T-helper 1 cell treated with Interleukin-12 subunit alpha and Interleukin-12 subunit beta and Interleukin-4 antibody, amounts not matched to agents 30 μg/mL and 1 μg/mL, for 36 hours (primary cell): ENCODE measurements around the gene PHKA1.
"Not testable (repeated sequence)": the region's sequence is repeated elsewhere in the genome, so short reads cannot be mapped to it uniquely, and the experiment has no call there.

Experiments used
- H3K27ac Mint-ChIP-seq: one replicate; pipeline ENCODE4 v1.8.0; 2021; ENCODE audit warnings: mild to moderate bottlenecking, mixed read lengths
- H3K27me3 Mint-ChIP-seq: one replicate; pipeline ENCODE4 v1.8.0; 2021; ENCODE audit warnings: low read depth, mixed read lengths
- H3K36me3 Mint-ChIP-seq: one replicate; pipeline ENCODE4 v1.8.0; 2021; ENCODE audit warnings: low read depth, mixed read lengths
- H3K4me1 Mint-ChIP-seq: one replicate; pipeline ENCODE4 v1.8.0; 2021; ENCODE audit warnings: low read depth, mixed read lengths
- H3K4me3 Mint-ChIP-seq: one replicate; pipeline ENCODE4 v1.8.0; 2021; ENCODE audit warnings: mild to moderate bottlenecking, moderate library complexity, mixed read lengths
- H3K9me3 Mint-ChIP-seq: one replicate; pipeline ENCODE4 v1.8.0; 2021; ENCODE audit warnings: mixed read lengths

Gene PHKA1

GRCh38 chrX:72693477-72693876 lies 20.6 kb downstream of the PHKA1 start:
- Mint-ChIP-seq H3K4me3 (no peak overlapping the region), H3K4me1 (no peaks in the 10 kb centered on the region), H3K36me3 (no peaks in the 10 kb centered on the region), H3K27me3 (no peaks in the 10 kb centered on the region), H3K9me3 (no peaks in the 10 kb centered on the region), H3K27ac (no peak overlapping the region)

GRCh38 chrX:72687396-72687795 lies 26.7 kb downstream of the PHKA1 start:
- H3K27ac Mint-ChIP-seq, result no peak overlapping the region
- H3K36me3 Mint-ChIP-seq, result peaks cover 1% of the 10 kb centered on the region
- H3K9me3 Mint-ChIP-seq, result no peaks in the 10 kb centered on the region
- no peaks in the 10 kb centered on the region for H3K27me3 Mint-ChIP-seq
- no peak overlapping the region for H3K4me3 Mint-ChIP-seq
- peaks cover 4% of the 10 kb centered on the region for H3K4me1 Mint-ChIP-seq

GRCh38 chrX:72685810-72686456 lies 28.2 kb downstream of the PHKA1 start:
- H3K9me3 Mint-ChIP-seq, result no peaks in the 10 kb centered on the region
- H3K4me3 Mint-ChIP-seq, result no peak overlapping the region
- H3K4me1 Mint-ChIP-seq, result peaks cover 4% of the 10 kb centered on the region
- no peaks in the 10 kb centered on the region for H3K27me3 Mint-ChIP-seq
- no peak overlapping the region for H3K27ac Mint-ChIP-seq
- peaks cover 1% of the 10 kb centered on the region for H3K36me3 Mint-ChIP-seq

DNA sequence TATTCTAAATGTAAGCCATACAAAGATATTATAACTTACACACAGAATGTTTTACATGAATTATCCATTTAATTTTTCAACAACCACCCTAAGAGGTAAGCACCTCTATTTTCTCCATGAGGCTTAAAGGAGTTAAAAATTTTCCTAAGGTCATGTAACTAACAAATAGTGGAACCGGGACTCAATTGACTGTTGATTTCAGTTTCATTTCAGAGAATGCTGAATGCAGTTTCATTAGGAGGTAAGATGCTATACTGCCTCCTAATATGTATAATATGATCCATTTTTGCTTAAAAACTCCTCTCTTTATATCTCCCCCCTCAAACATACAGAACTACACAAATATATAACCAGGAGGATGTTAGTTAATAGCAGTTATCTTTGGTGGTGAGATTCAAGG lies 29.1 kb downstream of the PHKA1 start:
- no peaks in the 10 kb centered on the region for H3K27me3 Mint-ChIP-seq
- H3K4me3 Mint-ChIP-seq, result no peak overlapping the region
- H3K4me1 Mint-ChIP-seq, result peaks cover 4% of the 10 kb centered on the region
- H3K36me3 Mint-ChIP-seq, result peaks cover 1% of the 10 kb centered on the region
- H3K27ac Mint-ChIP-seq, result no peak overlapping the region
- no peaks in the 10 kb centered on the region for H3K9me3 Mint-ChIP-seq

- Mint-ChIP-seq H3K4me1 (peaks cover 4% of the 10 kb centered on the region), H3K27ac (no peak overlapping the region), H3K36me3 (peaks cover 3% of the 10 kb centered on the region), H3K27me3 (no peaks in the 10 kb centered on the region), H3K4me3 (no peak overlapping the region), H3K9me3 (peaks cover 5% of the 10 kb centered on the region)
Measured at GRCh38 chrX:72683631-72684030, 30.5 kb downstream of the PHKA1 start.

- no peaks in the 10 kb centered on the region for H3K4me1 Mint-ChIP-seq
Measured at GRCh38 chrX:72676465-72676864, 37.6 kb downstream of the PHKA1 start.

DNA sequence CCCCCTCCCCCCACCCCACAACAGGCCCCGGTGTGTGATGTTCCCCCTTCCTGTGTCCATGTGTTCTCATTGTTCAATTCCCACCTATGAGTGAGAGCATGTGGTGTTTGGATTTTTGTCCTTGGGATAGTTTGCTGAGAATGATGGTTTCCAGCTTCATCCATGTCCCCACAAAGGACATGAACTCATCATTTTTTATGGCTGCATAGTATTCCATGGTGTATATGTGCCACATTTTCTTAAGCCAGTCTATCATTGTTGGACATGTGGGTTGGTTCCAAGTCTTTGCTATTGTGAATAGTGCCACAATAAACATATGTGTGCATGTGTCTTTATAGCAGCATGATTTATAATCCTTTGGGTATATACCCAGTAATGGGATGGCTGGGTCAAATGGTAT lies 40.2 kb downstream of the PHKA1 start:
- not testable (repeated sequence) for H3K36me3 Mint-ChIP-seq, H3K9me3 Mint-ChIP-seq, H3K27me3 Mint-ChIP-seq

More at GRCh38 chrX:72676465-72676864, 37.6 kb downstream of the PHKA1 start:
- H3K27me3 Mint-ChIP-seq, result no peaks in the 10 kb centered on the region
- peaks cover 5% of the 10 kb centered on the region for H3K9me3 Mint-ChIP-seq
- no peak overlapping the region for H3K4me3 Mint-ChIP-seq
- no peak overlapping the region for H3K27ac Mint-ChIP-seq
- H3K36me3 Mint-ChIP-seq, result peaks cover 4% of the 10 kb centered on the region

DNA sequence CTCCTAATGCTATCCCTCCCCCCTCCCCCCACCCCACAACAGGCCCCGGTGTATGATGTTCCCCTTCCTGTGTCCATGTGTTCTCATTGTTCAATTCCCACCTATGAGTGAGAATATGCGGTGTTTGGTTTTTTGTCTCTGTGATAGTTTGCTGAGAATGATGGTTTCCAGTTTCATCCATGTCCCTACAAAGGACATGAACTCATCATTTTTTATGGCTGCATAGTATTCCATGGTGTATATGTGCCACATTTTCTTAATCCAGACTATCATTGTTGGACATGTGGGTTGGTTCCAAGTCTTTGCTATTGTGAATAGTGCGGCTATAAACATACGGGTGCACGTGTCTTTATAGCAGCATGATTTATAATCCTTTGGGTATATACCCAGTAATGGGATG lies 44.6 kb downstream of the PHKA1 start:
- H3K36me3 Mint-ChIP-seq, H3K27ac Mint-ChIP-seq, H3K9me3 Mint-ChIP-seq, H3K4me3 Mint-ChIP-seq, H3K27me3 Mint-ChIP-seq, H3K4me1 Mint-ChIP-seq: not testable (repeated sequence)

More for the DNA sequence above, 40.2 kb downstream of the PHKA1 start:
- H3K4me1 Mint-ChIP-seq, H3K27ac Mint-ChIP-seq, H3K4me3 Mint-ChIP-seq: not testable (repeated sequence)

DNA sequence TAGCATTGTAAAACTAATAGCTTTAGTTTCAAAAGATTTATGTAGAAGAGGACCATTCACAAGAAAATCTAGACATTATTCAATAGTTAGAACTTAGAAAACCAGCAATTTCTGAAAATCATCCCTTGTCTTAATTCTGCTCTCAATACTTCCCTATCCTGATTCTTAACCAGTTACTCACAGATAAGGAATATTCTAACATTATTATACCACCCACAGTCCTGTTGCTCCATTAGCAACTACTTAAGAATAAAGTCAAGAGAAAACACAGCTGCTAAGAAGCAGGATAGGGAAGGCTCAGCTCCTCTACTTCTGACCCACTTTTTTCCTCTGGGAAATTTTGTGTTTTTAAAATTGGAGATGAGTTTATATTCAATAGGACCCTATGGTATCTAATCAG lies 47.7 kb downstream of the PHKA1 start:
- Mint-ChIP-seq H3K4me3 (no peak overlapping the region), H3K27ac (no peak overlapping the region), H3K9me3 (peaks cover 6% of the 10 kb centered on the region), H3K27me3 (no peaks in the 10 kb centered on the region), H3K36me3 (no peaks in the 10 kb centered on the region), H3K4me1 (peaks cover 11% of the 10 kb centered on the region)

GRCh38 chrX:72663737-72664136 lies 50.4 kb downstream of the PHKA1 start:
- Mint-ChIP-seq H3K4me1 (peaks cover 11% of the 10 kb centered on the region), H3K27ac (peak overlapping the region; percentile 57), H3K36me3 (no peaks in the 10 kb centered on the region), H3K9me3 (peaks cover 6% of the 10 kb centered on the region), H3K4me3 (peak overlapping the region; percentile 56), H3K27me3 (no peaks in the 10 kb centered on the region)

- no peaks in the 10 kb centered on the region for H3K36me3 Mint-ChIP-seq
- no peak overlapping the region for H3K4me3 Mint-ChIP-seq
- H3K4me1 Mint-ChIP-seq, result peaks cover 11% of the 10 kb centered on the region
- H3K27ac Mint-ChIP-seq, result no peak overlapping the region
- H3K27me3 Mint-ChIP-seq, result no peaks in the 10 kb centered on the region
- H3K9me3 Mint-ChIP-seq, result peaks cover 6% of the 10 kb centered on the region
Measured at GRCh38 chrX:72662020-72662747, 51.9 kb downstream of the PHKA1 start.

DNA sequence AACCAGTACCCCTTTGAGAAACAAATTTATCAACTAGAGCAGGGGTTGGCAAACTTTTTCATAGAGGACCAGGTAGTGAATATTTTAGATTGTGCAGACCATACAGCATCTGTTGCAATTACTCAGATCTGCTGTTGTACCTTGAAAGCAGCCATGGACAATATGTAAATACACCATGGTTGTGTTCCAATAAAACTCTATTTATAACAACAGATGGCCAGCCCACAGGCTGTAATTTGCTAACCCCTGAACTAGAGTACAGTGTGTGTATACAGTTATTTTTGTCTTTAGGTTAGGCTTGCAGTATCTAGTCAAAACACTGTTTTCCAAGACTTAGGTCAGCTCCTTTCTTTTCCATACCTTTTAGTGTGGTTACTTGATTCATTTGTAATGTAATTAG lies 54.4 kb downstream of the PHKA1 start:
- no peaks in the 10 kb centered on the region for H3K36me3 Mint-ChIP-seq
- H3K4me1 Mint-ChIP-seq, result peaks cover 9% of the 10 kb centered on the region
- no peak overlapping the region for H3K4me3 Mint-ChIP-seq
- no peak overlapping the region for H3K27ac Mint-ChIP-seq
- no peaks in the 10 kb centered on the region for H3K27me3 Mint-ChIP-seq
- H3K9me3 Mint-ChIP-seq, result peaks cover 6% of the 10 kb centered on the region

- Mint-ChIP-seq H3K36me3 (no peaks in the 10 kb centered on the region), H3K27me3 (no peaks in the 10 kb centered on the region), H3K4me1 (no peaks in the 10 kb centered on the region), H3K4me3 (no peak overlapping the region), H3K9me3 (no peaks in the 10 kb centered on the region), H3K27ac (no peak overlapping the region)
Measured at GRCh38 chrX:72652082-72652481, 62.0 kb downstream of the PHKA1 start.

DNA sequence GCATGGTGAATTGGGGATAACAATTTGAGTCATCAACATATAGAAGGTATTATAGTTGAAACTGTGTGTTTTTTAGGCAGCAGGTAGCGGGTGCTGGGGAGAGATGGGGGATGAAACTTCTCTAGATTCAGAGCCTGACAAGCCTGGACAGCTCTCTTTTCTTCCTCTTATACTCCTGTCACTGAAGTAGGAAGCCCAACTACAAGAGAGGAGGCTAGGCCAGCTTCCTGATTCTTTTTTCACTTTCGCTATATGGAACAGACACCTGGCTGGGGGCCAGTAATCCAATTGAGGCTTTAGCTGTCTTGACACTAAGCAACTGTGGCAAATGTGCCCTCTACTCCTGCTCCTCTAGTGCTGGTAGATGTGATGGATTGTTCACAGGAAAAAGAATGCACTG lies 69.2 kb downstream of the PHKA1 start:
- Mint-ChIP-seq H3K27me3 (no peaks in the 10 kb centered on the region), H3K36me3 (no peaks in the 10 kb centered on the region), H3K4me1 (peaks cover 3% of the 10 kb centered on the region), H3K4me3 (no peak overlapping the region), H3K9me3 (no peaks in the 10 kb centered on the region), H3K27ac (no peak overlapping the region)

DNA sequence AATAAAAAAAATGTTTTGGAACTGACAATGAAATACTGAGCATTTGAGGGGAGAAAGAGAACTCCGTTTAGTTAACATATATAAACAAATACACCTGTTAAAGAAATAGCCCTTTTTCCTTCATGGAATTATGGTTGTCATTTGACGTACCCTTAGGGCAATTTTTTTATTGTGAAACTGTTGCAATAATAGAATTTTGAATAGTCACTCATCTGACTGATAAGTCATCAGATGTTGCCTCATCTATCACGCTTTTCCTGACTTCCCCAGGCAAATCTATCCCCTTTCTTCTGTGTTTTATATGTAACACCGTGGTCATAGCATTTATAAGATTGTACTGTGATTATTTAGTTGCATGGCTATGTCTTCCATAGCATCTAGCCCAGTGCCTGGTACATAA lies 72.5 kb downstream of the PHKA1 start:
- no peak overlapping the region for H3K27ac Mint-ChIP-seq
- H3K9me3 Mint-ChIP-seq, result no peaks in the 10 kb centered on the region
- H3K36me3 Mint-ChIP-seq, result no peaks in the 10 kb centered on the region
- H3K4me1 Mint-ChIP-seq, result peaks cover 3% of the 10 kb centered on the region
- no peaks in the 10 kb centered on the region for H3K27me3 Mint-ChIP-seq
- H3K4me3 Mint-ChIP-seq, result no peak overlapping the region
